ENCODE results near the gene PTPA.

The PTPA gene

DNA sequence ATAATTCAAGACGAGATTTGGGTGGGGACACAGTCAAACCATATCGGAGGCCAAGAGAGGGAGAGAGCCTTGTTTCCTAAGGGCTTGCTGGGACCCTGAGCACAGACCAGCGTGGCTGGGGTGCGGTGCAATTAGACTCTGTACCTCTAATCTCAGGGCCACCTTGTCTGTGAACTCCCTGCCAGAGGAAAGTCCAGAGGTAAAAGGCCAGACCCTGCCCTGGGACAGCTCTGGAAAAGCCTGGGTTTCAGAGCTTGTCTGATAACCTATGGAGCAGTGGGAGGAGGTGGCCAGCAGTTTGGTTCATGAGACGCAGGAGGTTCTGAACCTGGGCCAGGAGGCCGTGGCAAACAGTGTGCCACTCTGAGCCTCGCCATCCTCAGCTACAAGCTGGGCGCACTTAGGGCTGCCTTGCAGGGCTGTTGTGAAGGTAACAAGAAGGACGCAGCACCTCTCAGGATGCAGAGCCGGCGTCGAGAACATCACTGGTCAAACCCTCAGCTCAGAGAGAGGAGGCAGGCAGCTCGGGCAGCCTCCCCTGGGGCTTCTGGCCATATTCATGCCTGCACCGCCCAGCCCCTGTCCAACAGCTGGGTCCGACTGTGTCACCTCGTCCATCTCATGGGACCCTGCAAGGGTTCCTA is 35.1 kb upstream of the PTPA start:
- no peak for DNase-seq (ENCODE audit: low spot score)
- TF ChIP-seq, protein P1, sequence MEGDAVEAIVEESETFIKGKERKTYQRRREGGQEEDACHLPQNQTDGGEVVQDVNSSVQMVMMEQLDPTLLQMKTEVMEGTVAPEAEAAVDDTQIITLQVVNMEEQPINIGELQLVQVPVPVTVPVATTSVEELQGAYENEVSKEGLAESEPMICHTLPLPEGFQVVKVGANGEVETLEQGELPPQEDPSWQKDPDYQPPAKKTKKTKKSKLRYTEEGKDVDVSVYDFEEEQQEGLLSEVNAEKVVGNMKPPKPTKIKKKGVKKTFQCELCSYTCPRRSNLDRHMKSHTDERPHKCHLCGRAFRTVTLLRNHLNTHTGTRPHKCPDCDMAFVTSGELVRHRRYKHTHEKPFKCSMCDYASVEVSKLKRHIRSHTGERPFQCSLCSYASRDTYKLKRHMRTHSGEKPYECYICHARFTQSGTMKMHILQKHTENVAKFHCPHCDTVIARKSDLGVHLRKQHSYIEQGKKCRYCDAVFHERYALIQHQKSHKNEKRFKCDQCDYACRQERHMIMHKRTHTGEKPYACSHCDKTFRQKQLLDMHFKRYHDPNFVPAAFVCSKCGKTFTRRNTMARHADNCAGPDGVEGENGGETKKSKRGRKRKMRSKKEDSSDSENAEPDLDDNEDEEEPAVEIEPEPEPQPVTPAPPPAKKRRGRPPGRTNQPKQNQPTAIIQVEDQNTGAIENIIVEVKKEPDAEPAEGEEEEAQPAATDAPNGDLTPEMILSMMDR (conservative IDR thresholded peaks at IDR 0.05; ENCODE audit: low read depth): no peak
- ChIA-PET POLR2A (ENCODE audit: low non-redundant PET) (no interaction called here), CTCF (no interaction called here)
- peak overlapping the region; percentile 2; the same call in 1 of the 2 replicates for H3K27ac ChIP-seq

DNA sequence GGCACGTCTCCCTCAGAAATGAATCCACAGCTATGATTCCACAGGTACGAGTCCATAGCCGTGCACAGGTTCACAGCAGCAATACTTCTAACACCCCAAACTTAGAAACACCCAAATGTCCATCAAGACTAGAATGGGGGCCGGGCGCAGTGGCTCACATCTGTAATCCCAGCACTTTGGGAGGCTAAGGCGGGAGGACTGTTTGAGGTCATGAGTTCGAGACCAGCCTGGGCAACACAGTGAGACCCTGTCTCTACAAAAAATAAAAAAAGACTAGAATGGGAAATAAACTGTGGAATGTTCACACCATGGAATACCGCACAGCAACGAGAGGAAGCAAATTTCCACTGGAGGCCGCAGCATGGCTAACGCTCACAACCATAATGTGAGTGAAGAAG is 34.6 kb upstream of the PTPA start:
- no peak for DNase-seq (ENCODE audit: low spot score)
- H3K27ac ChIP-seq: peak overlapping the region; percentile 2; the same call in 1 of the 2 replicates
- POLR2A ChIA-PET (ENCODE audit: low non-redundant PET): no interaction called here
- CTCF ChIA-PET: no interaction called here
- TF ChIP-seq, protein P1 (conservative IDR thresholded peaks at IDR 0.05; ENCODE audit: low read depth): no peak

DNA sequence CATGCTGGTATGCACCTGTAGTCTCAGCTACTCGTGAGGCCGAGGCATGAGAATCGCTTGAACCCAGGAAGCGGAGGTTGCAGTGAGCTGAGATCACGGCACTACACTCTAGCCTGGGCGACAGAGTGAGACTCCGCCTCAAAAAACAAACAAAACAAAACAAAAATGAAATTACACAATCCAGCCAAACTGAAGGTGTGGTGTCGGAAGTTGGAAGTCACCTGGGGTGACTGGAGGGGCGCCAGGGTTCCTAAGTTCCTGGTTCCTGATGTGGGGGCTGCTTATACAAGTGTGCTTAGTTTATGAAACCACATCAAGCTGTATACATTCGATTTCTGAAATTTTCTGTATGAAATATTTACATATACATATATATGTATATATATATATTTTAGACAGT is 34.0 kb upstream of the PTPA start:
- 0 out of 2 replicates have a peak overlapping the region, but pooled peaks have one; percentile 2 for H3K27ac ChIP-seq
- DNase-seq (ENCODE audit: low spot score): no peak
- ChIA-PET POLR2A (ENCODE audit: low non-redundant PET) (no interaction called here), CTCF (interaction anchor here (0.7 kb wide), 1 partner anchor 35 kb away, joined by 3 read pairs; no protein-coding TSS in a partner anchor)
- TF ChIP-seq, protein P1 (conservative IDR thresholded peaks at IDR 0.05; ENCODE audit: low read depth): no peak

DNA sequence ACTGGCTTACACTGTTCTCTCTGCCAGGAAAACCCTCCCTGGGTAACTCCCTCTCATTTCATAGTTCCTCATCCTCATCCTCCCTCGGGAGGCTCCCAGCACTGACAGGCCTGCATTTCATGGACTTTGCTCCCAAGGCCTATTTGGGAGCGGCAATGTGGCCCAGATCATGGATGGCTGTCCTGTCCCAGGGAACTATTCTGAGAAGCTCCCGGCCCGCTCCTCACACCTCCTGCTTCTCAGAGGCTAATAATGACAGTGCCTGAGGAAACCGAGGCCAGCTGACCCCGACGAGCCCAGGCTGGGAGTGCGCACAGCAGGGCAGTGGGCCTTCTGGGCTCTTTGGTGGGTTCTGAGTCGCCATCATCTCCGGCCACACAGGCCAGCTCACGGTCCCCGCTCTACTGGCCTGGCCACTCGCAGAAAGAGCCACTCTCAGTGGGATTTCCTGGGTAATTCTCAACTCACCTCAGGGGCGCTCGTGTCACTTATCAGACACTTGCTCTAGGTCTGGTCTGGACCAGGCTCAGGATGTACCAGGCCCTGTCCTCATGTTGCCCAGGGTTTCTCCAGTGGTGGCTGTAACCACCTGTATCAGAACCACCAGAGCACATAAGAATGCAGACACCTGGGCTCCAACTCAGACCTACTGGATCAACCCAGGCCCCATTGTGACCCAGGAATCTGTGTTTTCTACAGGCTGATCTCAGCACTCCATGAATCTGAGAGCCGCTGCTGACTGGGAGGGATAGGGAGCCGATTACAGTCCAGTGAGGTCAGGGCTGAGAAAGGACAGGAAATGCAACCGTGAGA is 32.3 kb upstream of the PTPA start:
- CTCF ChIA-PET: interaction anchor here (0.6 to 0.7 kb wide), 2 partner anchors 13 to 17 kb away, joined by 4 to 5 read pairs; no protein-coding TSS in a partner anchor

DNA sequence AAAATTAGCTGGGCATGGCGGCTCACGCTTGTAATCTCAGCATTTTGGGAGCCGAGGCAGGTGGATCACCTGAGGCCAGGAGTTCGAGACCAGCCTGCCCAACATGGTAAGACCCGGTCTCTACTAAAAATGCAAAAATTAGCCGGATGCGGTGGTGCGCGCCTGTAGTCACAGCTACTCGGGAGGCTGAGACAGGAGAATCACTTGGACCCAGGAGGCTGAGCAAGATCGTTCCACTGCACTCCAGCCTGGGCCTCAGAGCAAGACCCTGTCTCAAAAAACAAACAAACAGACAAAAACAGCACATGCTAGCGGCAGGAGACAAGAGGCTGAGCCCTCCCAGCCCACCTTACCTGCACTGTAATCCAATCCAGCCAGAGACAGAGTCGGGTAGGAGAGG is 31.4 kb upstream of the PTPA start:
- CTCF ChIA-PET: interaction anchor here (0.6 to 0.7 kb wide), 3 partner anchors 9 to 66 kb away, joined by 3 read pairs; no protein-coding TSS in a partner anchor
- POLR2A ChIA-PET (ENCODE audit: low non-redundant PET): no interaction called here
- peak overlapping the region; percentile 78 for H3K27ac ChIP-seq
- no peak for DNase-seq (ENCODE audit: low spot score)
- TF ChIP-seq, protein P1 (conservative IDR thresholded peaks at IDR 0.05; ENCODE audit: low read depth): no peak

More for the DNA sequence above, 32.3 kb upstream of the PTPA start:
- no peak for DNase-seq (ENCODE audit: low spot score)
- peak overlapping the region; percentile 78 for H3K27ac ChIP-seq
- TF ChIP-seq, protein P1 (conservative IDR thresholded peaks at IDR 0.05; ENCODE audit: low read depth): no peak
- POLR2A ChIA-PET (ENCODE audit: low non-redundant PET): no interaction called here

DNA sequence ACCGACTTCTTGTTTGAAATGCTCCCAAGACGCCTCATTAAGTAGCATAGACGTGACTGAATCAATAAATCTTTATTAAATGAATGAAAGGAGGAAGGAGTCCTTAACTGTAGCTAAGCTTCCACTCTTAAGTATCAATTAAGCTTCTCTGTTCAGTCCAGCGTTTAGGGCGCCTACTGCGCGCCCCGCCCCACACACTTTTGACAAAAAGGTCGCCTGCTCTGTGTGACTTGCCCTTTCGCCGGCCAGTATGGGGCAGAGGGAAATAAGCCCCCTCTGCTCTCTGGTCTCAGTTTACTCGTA is 31.0 kb upstream of the PTPA start:
- TF ChIP-seq, protein P1 (conservative IDR thresholded peaks at IDR 0.05; ENCODE audit: low read depth): no peak
- H3K27ac ChIP-seq: peak overlapping the region; percentile 78
- ChIA-PET POLR2A (ENCODE audit: low non-redundant PET) (interaction anchor here (0.6 to 1.6 kb wide), 4 partner anchors 12 to 23 kb away, joined by 3 to 7 read pairs (median 4); no protein-coding TSS in a partner anchor), CTCF (interaction anchor here (0.6 to 0.9 kb wide), 4 partner anchors 8 to 544 kb away, joined by 3 read pairs; no protein-coding TSS in a partner anchor)
- no peak for DNase-seq (ENCODE audit: low spot score)
